GM12878 (cell line): ENCODE measurements around the gene LZTFL1. TPM values are rescaled to one million over a fixed set of nuclear protein-coding genes. Genes with fewer than 3 reads are reported as not detected.

Experiments used
- ASH2L ChIP-seq: fragments of 300-600, 200-600 bp; sonication (generic); IDR thresholded peaks from 2 replicates; pipeline ENCODE4 v1.6.1; 2017; ENCODE audit warnings: low read depth, mild to moderate bottlenecking, borderline replicate concordance
- ATF3 ChIP-seq: IDR thresholded peaks from 2 replicates; pipeline ENCODE4 v1.6.1; 2011; ENCODE audit warnings: low read depth, mild to moderate bottlenecking, low read length, moderate library complexity, borderline replicate concordance; ENCODE audit errors: extremely low read depth
- BCLAF1 ChIP-seq: fragments of 450-650 bp; IDR thresholded peaks from 2 replicates; pipeline ENCODE4 v1.6.1; 2017; ENCODE audit warnings: antibody characterized with exemption, mild to moderate bottlenecking, moderate library complexity
- BHLHE40 ChIP-seq, 2 experiments: fragments of 450-650 bp in 1 of 2; IDR thresholded peaks; 2 replicates each; pipeline ENCODE4 v1.6.1; 2011 to 2017; ENCODE audit warnings: low read depth in 2 of 2, borderline replicate concordance in 1 of 2, improper control_type of control experiment in 1 of 2, low read length in 1 of 2, mild to moderate bottlenecking in 1 of 2
- BRCA1 ChIP-seq: IDR thresholded peaks from 2 replicates; pipeline ENCODE4 v1.6.1; 2011; ENCODE audit warnings: low read depth, low read length, improper control_type of control experiment
- CBX3 ChIP-seq: fragments of 200-600 bp; sonication (generic); IDR thresholded peaks from 2 replicates; pipeline ENCODE4 v1.6.1; 2016; ENCODE audit warnings: low read depth, borderline replicate concordance
- CHD2 ChIP-seq: IDR thresholded peaks from 2 replicates; pipeline ENCODE4 v1.6.1; 2011; ENCODE audit warnings: low read depth, low read length, improper control_type of control experiment, borderline replicate concordance
- ELK1 ChIP-seq: IDR thresholded peaks from 2 replicates; pipeline ENCODE4 v1.6.1; 2012; ENCODE audit warnings: low read depth, low read length, improper control_type of control experiment
- ESRRA ChIP-seq: IDR thresholded peaks from 2 replicates; pipeline ENCODE4 v1.6.1; 2012; ENCODE audit warnings: mild to moderate bottlenecking, low read length, improper control_type of control experiment
- GABPA ChIP-seq: IDR thresholded peaks from 2 replicates; pipeline ENCODE4 v1.6.1; 2014; ENCODE audit warnings: antibody characterized with exemption, low read depth, mild to moderate bottlenecking, inconsistent platforms
- HDGF ChIP-seq: fragments of 450-650 bp; IDR thresholded peaks from 2 replicates; pipeline ENCODE4 v1.6.1; 2016; ENCODE audit warnings: antibody characterized with exemption
- KDM1A ChIP-seq: fragments of 200-600 bp; sonication (generic); IDR thresholded peaks from 2 replicates; pipeline ENCODE4 v1.6.1; 2016; ENCODE audit warnings: borderline replicate concordance
- MYC ChIP-seq: IDR thresholded peaks from 2 replicates; pipeline ENCODE4 v1.6.1; 2011; ENCODE audit warnings: mild to moderate bottlenecking, low read length, moderate library complexity, inconsistent platforms; ENCODE audit not compliant: insufficient read depth, insufficient replicate concordance, insufficient read length, severe bottlenecking
- NFIC ChIP-seq: IDR thresholded peaks from 2 replicates; pipeline ENCODE4 v1.6.1; 2012; ENCODE audit warnings: low read depth, mild to moderate bottlenecking, inconsistent platforms, low read length, moderate library complexity
- RAD51 ChIP-seq: fragments of 450-650 bp; IDR thresholded peaks from 2 replicates; pipeline ENCODE4 v1.6.1; 2016; ENCODE audit warnings: moderate library complexity, mild to moderate bottlenecking, inconsistent platforms
- RB1 ChIP-seq: fragments of 450-650 bp; formaldehyde crosslinking; IDR thresholded peaks from 2 replicates; pipeline ENCODE4 v1.6.1; 2017; ENCODE audit warnings: mild to moderate bottlenecking, borderline replicate concordance
- SIX5 ChIP-seq: IDR thresholded peaks from 2 replicates; pipeline ENCODE4 v1.6.1; 2011; ENCODE audit warnings: mild to moderate bottlenecking, low read depth, low read length, moderate library complexity; ENCODE audit not compliant: severe bottlenecking
- SP1 ChIP-seq: IDR thresholded peaks from one replicate; pipeline ENCODE4 v1.6.1; 2011; ENCODE audit warnings: low read depth, low read length
- SREBF2 ChIP-seq: IDR thresholded peaks from 2 replicates; pipeline ENCODE4 v1.6.1; 2012; ENCODE audit warnings: mild to moderate bottlenecking, low read length
- TCF7 ChIP-seq: IDR thresholded peaks from 2 replicates; pipeline ENCODE4 v1.6.1; 2014; ENCODE audit warnings: antibody characterized with exemption, borderline replicate concordance
- USF2 ChIP-seq: IDR thresholded peaks from 2 replicates; pipeline ENCODE4 v1.6.1; 2011; ENCODE audit warnings: low read depth, low read length, improper control_type of control experiment, borderline replicate concordance
- ZNF217 ChIP-seq: fragments of 450-650 bp; IDR thresholded peaks from 2 replicates; pipeline ENCODE4 v1.6.1; 2017; ENCODE audit warnings: antibody characterized with exemption, mild to moderate bottlenecking
- ZNF384 ChIP-seq: IDR thresholded peaks from 2 replicates; pipeline ENCODE4 v1.6.1; 2012; ENCODE audit warnings: low read depth, mild to moderate bottlenecking, low read length, improper control_type of control experiment, borderline replicate concordance
- polyA plus RNA-seq, 11 experiments: library from polyadenylated mRNA; depleted of rRNA in 4 of 11; unstranded in 6 of 11; stranded (reverse) in 5 of 11; fragments of >200 nt; fragmentation: Nextera tagmentation in 4 of 11; fragmentation: Illumina TruSeq in 1 of 11; extraction: Ambion mirVana in 4 of 11; extraction: Trizol in 1 of 11; gene quantifications; 1 replicate in 1 of 11; 2 replicates in 10 of 11; pipeline versions ENCODE4 v1.2.1 to v1.2.3, GENCODE V29; 2011 to 2016; ENCODE audit warnings: inconsistent platforms in 2 of 11, missing spikeins in 2 of 11, low read depth in 1 of 11
- total RNA-seq, 4 experiments: library from RNA; depleted of rRNA in 3 of 4; stranded (reverse); fragments of >200 nt in 3 of 4; fragmentation: Illumina TruSeq in 1 of 4; extraction: Trizol in 1 of 4; gene quantifications; 2 replicates each; pipeline versions ENCODE4 v1.2.1 to v1.2.3, GENCODE V29; 2013 to 2021

LZTFL1 gene
- total and polyA plus RNA-seq, 10 of the 15 experiments (the other 5 are each of a cell fraction or from before 2014, with no cell fraction given) = 9.8 to 74.1 (median 11.9) TPM

- no peak for TF ChIP-seq RAD51
- no peak for TF ChIP-seq SIX5
- TF ChIP-seq SREBF2 = no peak
- TF ChIP-seq HDGF = no peak
- no peak for TF ChIP-seq BRCA1
- TF ChIP-seq TCF7 = no peak; the same call in 1 of the 2 replicates
- no peak for TF ChIP-seq ELK1
- no peak for TF ChIP-seq CBX3
- TF ChIP-seq ATF3 = no peak
- TF ChIP-seq RB1 = no peak
- TF ChIP-seq ASH2L = no peak
- no peak for TF ChIP-seq CHD2
- TF ChIP-seq BHLHE40 (IDR thresholded peaks at IDR 0.05; ENCODE audit: borderline replicate concordance in 1 of 2, low read depth in 2 of 2, low read length in 1 of 2) = no peak
- no peak for TF ChIP-seq ZNF217
- TF ChIP-seq ZNF384 = no peak
- TF ChIP-seq USF2 = no peak
- TF ChIP-seq MYC = no peak
- no peak for TF ChIP-seq ESRRA
- TF ChIP-seq SP1 = no peak
- TF ChIP-seq NFIC = peak; percentile 83
- no peak for TF ChIP-seq BCLAF1
- no peak for TF ChIP-seq KDM1A
- no peak for TF ChIP-seq GABPA
These were observed 42.7 kb upstream of the LZTFL1 start (continued) for GRCh38 chr3:45884368-45885201.
